CD4-positive, alpha-beta T cell treated with Interleukin-12 subunit alpha and Interleukin-12 subunit beta, for 1 hour (primary cell): ENCODE data around the gene ZNF683.
"Not testable (repeated sequence)": the region's sequence is repeated elsewhere in the genome, so short reads cannot be mapped to it uniquely, and the experiment has no call there.

Experiments
- DNase-seq: peaks from one replicate; pipeline ENCODE4 v3.0.0-alpha.2; 2020

The ZNF683 gene

DNA sequence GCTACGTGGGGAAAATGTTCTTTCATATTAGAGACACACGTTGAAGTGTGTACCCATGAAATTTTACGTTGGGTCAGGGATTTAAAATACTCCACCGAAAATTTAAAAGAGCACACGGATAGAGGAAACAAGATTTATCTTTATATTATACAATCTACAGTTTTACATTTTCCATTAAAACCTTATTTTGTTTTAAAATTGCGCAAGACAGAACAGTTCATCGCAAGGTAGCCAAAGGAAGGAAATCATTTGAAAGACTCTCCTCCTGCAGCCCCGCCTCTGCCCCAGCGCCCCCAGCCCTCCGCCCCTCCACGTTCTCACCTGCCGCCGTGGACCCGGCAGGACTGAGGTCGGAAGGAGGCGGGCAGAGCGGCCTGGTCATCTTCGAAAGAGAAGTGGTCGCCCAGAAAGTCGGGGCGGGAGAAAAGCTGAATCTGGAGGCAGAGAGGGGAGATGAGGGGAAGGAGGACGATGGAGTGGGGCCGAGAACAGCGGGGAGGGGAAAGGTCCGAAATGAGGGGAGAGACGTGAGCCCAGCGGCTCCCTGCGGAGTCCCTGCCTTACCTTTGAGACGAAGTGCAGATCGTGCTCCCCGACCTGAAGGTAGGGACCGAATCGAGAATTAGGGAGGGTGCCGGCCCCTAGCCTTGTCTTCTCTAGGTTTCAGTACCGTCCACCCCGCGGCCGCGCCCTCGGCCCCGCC, 36.6 kb downstream of the ZNF683 start:
- peak; percentile 18 for DNase-seq

DNA sequence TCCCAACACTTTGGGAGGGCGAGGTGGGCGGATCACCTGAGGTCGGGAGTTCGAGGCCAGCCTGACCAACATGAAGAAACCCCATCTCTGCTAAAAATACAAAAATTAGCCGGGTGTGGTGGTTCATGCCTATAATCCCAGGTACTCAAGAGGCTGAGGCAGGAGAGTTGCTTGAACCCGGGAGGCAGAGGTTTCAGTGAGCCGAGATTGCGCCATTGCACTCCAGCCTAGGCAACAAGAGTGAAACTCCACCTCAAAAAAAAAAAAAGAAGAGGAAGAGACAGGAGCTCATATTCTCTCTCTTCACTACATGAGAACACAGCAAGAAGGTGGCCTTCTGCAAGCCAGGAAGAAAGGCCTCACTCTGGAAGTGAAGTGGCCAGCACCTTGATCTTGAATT, 39.2 kb downstream of the ZNF683 start:
- not testable (repeated sequence) for DNase-seq

DNA sequence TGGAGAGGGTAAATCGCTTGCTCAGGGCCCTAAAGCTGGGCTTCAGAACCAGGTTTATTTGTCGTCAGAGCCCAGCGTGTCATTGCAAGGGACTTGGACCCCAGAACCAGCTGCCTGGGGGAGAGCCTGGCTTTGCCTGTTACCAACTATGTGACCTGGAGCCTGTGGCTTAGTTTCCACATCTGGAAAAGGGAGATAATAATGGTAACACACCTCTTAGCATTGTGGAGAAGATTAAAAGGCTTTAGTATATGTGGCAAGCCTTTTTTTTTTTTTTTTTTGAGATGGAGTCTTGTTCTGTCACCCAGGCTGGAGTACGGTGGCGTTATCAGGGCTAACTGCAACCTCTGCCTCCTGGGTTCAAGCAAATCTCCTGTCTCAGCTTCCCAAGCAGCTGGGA, 42.3 kb downstream of the ZNF683 start:
- DNase-seq: no peak

DNA sequence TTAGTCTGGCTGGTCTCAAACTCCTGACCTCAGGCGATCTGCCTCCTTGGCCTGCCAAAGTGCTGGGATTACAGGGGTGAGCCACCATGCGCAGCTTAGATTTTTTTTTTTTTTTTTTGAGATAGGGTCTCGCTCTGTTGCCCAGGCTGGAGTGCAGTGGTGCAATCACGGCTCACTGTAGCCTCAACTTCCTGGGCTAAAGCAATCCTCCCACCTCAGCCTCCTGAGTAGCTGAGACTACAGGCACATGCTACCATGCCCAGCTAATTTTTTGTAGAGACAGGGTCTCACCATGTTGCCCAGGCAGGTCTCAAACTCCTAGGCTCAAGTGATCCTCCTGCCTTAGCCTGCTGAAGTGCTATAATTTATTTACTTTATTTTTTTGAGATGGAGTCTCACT, 43.2 kb downstream of the ZNF683 start:
- not testable (repeated sequence) for DNase-seq

DNA sequence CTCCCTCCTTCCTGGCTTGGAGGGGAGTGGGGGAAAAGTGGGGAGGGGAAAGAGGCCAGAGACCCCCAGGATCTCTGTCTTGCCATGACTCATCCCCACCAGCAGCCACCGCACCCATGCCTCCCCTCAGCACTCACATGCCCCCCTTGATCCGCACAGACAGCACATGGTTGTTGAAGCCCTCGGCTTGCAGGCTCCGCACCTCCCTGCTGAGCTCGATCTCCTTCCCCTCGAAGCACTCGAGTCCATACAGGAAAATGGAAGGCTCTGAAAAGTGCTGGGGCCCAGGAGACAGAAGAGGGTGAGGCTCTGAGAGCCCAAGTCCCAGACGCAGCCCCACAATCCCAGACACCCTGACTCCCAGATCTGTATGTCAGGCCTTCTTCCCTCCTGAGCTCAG, 44.0 kb downstream of the ZNF683 start:
- no peak for DNase-seq

DNA sequence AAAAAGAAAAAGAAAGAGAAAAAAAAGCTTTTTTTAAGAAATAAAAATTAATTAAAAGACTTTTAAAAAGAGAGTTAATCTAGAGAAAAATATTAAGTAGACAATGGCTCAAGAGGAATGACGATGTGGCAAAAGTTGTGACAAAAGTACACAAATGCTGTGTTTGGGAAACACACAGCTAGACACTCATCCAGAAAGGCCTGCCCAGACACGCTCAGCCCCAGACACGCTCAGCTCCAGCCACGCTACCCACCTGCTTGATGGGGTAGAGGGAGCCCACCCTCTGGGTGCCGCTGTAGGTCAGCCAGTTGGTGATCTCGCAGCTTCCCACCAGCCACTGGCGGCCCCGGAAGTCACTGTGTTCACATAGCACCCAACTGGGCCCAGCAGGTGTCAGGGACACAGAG, 44.6 kb downstream of the ZNF683 start:
- no peak for DNase-seq

DNA sequence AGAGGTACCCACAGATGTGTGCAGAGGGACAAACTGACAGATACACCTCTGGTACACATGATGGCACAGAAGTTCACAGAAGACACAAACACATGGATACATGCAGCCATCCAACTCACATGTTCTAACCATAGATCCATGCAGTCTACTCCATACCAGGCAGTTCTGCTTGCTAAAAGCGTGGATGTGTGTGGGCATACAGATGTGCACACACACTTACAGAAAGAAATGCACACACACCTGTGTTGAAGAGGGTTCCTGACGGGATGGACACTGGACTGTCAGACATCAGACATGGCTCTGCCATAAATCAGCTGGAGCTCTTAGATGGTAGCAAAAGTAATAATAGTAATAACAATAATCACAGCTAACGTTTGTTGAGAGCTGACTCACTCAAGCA, 48.0 kb downstream of the ZNF683 start:
- no peak for DNase-seq

DNA sequence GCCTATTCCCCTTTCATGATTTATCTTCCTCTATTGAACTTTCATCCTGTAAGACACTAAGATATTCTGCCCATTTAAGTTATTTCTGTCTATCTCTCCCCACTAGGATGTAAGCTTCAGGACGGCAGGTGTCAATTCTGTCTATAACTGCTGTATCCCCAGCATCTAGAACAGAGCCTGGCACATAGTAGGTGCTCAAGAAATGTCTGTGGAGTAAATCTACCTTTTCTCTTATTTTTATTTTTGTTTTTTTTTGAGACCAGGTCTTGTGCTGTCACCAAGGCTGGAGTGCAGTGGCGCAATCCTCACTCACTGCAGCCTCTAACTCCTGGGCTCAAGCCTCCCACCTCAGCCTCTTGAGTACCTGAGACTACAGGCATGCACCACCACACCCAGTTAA, 49.2 kb downstream of the ZNF683 start:
- no peak for DNase-seq

DNA sequence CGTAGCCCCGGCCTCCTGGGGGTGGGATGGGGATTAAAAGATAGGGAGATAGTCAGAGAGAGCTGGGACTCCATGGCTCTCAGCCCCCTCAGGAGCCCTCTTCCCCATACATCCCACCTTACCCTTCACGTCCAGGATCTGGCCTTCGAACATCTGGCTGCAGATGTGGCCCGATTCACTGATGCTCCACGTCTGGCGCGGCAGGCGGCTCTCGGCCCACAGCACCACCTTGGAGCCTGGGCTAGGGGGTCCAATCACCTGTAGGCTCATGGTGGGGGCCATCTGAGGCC, 50.6 kb downstream of the ZNF683 start:
- no peak for DNase-seq

DNA sequence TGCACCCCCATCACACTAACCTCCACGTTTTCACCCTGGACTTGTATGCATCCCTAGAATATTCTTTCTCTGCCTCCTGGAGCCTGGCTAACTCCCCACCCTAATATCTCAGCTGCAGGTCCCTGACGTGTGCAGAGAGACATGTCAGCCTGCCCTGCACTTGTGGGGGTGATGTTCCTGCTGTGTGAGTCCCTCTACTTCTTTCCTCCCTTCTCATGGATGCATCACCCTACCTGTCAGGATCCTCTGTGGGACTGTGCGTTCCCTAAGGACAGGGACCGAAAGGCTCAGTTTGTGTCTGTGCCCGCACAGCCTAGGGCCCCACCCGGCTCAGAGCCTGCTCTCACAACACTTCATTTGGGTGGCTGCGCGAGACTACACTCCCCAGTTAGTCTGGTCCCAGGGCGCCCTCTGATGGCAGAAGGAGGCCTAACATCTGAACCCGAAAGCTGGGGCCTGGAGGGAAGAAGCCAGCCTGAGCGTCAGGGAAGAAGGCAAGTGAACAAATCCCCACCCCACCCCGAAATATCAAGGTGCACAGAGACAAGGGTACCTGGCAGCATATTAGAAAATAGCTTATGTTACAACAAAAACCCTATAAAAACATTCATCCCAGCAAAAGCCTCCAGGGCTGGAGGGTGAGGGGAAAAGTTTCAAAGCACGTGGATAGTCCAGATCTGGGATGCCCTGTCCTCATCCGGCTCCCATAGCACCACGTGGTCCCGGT, 51.1 kb downstream of the ZNF683 start:
- DNase-seq: peak; percentile 93

DNA sequence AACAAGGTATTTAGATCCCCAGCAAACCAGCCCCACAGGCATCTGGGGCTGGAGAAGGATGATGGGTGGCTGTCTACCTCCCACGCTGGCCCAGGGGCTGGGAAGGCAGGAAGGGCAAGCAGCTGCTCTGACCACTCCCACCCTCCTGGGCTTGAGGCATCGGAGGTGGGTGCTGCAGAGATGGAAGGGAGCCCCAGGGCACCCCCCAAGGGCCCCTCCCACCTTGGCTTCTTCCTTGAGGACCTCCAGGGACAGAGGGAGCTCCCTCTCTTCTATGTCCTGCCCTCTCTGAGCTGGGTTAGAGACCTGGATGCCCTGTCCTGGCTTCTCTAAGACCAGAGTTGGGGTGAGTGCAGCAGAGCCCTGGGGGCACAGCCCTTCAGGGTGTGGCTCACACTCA, 51.7 kb downstream of the ZNF683 start:
- DNase-seq: no peak

DNA sequence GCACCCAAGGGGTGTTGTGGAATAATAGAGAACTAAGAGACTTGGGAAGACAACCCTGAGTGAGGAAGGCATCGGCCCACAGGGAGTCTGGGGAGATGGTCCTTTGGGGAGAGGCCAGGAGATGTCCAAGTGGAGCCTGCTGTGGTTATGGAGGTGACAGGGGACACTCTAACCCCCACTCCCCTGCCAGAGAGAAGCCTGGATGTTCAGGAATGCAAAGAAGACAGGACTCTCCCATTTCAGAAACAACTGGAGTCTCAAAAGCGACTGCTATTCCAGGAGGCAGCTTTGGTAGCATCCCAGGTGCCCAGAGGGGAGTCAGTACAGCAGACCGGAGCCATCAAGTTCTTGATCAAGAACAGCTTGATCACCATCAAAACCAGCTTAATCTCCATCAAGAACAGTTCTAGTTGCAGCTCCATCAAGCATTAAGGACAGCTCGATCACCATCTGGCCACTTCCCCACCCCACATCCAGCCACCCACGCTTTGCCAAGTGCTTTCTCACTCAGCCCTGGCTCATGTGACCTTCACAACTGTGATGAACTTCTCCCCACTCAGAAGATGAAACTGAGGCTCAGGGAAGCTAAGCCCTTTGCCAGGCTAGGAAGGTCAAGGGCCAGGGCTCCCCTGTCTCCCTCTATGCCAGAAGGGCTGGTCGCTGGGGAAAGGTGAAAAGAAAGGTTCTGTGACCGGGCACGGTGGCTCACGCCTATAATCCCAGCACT, 54.0 kb downstream of the ZNF683 start:
- peak; percentile 19 for DNase-seq

DNA sequence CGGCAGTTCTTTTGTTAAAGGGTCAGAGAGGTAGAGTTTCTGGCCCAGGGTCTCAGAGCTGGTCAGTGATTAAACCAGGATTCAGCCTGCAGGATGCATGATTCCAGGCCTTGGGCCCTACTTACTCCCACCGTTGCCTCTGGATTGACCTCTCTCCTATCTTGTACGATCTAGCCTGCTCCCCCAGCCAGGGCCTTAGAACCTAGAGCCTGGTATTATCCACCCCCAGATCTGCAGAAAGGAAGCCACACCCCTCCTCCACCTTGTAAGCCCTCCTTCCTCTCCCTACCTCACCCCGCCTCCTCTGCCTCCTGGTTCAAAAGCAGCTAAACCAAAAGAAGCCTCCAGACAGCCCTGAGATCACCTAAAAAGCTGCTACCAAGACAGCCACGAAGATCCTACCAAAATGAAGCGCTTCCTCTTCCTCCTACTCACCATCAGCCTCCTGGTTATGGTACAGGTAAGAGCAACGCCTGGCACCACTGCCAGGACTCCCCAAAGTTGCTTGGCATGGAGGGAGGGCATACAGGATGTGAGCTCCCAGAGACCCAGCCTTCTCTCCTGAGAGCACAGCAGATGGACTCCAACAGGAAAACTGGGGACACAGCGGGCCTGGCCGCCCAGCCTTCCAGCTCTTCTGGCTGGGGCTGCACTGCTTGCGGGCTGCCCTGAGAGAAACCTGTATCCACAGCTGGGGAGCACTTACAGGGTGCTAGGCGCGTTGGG, 54.8 kb downstream of the ZNF683 start, which contains the start of gene CD52:
Gene CD52 (plus strand): TSS at position 347 of the 726 bp plus-strand sequence. CDS start 60 bp downstream, at position 407.
- peak; percentile 83 for DNase-seq

DNA sequence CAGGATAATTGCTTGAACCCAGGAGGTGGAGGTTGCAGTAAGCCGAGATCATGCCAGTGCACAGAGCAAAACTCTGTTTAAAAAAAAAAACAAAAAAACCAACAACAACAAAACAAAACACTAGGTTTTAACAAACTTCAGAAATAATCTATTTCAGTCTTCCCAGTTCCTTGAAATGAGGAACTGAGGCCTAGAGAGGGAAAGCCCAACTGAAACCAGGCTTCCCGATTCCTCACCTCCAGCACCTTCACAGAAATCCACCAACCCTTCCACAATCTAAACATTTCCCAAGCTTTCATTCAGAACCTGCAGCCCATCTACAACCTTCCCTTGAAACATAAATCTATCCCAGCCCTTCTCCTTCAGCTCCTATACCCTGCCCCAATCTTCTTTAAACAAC, 55.4 kb downstream of the ZNF683 start:
- DNase-seq: no peak

DNA sequence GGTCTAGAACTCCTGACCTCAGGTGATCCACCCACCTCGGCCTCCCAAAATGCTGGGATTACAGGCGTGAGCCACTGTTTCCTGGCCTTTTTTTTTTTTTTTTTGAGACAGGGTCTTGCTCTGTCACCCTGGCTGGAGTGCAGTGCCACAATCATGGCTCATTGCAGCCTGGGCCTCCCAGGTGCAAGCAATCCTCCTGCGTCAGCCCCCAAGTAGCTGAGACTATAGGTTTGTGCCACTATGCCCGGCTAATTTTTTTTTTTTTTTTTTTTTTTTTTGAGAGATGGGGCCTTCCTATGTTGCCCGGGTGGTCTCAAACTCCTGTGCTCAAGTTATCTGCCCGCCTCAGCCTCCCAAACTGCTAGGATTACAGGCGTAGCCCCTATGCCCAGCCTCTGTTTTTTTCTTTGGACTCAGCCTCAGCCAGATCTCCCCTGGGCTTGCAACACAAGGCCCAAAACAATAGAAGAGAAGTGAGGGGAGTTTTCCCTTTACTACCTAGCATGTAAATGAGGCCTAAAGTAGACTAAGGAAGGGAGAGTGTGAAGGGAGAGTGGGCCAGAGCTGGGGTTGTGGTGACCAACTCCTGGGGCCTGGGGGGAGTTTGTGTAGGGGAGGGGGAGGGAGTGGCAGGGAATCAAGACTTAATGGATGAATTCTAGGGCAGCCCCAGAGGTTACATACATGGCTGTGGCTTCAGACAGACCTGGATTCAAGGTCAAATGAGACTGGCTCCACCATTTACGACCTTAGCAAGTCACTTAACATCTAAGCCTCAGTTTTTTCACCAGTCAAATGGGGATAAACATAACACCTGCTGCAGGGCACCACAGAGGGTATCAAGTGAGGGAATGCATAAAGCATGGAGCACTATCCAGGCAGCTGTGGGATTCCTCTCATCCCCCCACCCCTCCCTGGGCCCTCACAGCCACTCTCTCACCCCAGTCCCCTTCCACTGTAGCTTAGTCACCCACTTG, 56.4 kb downstream of the ZNF683 start:
- DNase-seq: no peak

DNA sequence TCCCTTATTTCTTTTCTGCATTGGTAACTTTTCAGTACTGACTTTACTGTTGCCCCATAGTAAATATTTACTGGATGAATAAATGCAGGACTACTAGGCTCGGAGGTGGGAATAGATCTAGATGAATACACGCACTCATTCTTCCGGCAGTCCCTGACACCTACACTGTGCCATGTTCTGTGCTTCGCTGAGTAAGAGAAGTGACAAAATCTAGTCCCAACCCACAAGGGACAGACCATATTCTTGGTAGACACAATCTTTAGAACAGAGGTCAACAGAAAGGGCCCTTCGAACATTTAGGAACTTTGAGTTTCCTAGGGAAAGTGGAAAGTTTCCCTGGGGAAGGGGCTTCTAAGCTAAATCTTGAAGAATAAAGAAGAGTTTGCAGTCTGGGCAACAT, 58.0 kb downstream of the ZNF683 start:
- no peak for DNase-seq
